A549 treated with AZD9567 at 1 μM for 4 hours (cell line): ENCODE results near the gene STRC. TPM values are rescaled to one million over a fixed set of nuclear protein-coding genes. Genes with fewer than 3 reads are reported as not detected.

Experiments
- total RNA-seq: library from RNA; stranded (reverse); fragments of 200-300 nt; extraction: Qiagen RNA extraction; gene quantifications from 5 replicates; pipeline ENCODE4 v1.2.3, GENCODE V29; 2022; ENCODE audit not compliant: insufficient read depth

Gene STRC
- total RNA-seq: 0.06 to 0.15 TPM (median 0.11 TPM) in 4 of 5 replicates, not detected in the other

GRCh38 chr15:43618700-43619099 is at the start of gene STRC:
STRC (minus strand) TSS chr15:43618800; CDS start chr15:43618722, 78 bp downstream.

DNA sequence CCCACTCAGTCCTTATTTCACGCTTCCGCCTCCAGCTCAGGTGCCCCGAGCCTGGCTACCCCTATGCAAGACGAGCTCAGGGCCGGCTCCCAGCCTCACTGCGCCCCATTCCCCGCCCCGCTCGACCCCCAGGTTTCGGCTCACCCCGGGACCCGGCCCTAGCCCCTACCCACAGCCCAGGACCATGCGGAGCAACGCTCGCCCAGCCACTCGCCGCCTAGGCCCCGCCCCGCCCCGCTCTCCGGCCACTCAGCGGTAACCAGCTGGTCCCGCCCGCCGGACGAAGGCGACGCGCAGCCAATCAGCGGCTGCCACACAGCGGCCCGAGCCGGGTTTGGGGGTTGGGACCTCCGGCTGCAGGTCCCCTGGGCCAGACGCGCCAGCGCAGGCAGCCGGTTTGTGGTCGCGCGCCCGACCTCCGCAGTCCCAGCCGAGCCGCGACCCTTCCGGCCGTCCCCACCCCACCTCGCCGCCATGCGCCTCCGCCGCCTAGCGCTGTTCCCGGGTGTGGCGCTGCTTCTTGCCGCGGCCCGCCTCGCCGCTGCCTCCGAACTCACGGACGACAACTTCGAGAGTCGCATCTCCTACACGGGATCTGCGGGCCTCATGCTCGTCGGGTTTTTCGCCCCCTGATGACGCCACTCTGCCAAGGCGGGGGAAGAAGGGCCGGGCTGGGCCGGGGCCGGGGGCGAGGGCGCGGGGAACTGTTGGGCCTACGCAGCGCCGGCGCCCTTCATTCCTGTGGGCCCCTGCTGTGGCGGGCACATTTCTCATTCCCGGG is 30.2 kb upstream of the STRC start, which contains the start of gene CATSPER2:
Gene CATSPER2, minus strand, starts transcription at position 196 of the 781 bp plus-strand sequence. CDS start 783 bp downstream, outside the sequence.

GRCh38 chr15:43593328-43594190 is 25.0 kb downstream of the STRC start, which contains the start of gene CKMT1B:
CKMT1B (plus strand) TSS chr15:43594027; CDS start chr15:43594219, 192 bp downstream.

DNA sequence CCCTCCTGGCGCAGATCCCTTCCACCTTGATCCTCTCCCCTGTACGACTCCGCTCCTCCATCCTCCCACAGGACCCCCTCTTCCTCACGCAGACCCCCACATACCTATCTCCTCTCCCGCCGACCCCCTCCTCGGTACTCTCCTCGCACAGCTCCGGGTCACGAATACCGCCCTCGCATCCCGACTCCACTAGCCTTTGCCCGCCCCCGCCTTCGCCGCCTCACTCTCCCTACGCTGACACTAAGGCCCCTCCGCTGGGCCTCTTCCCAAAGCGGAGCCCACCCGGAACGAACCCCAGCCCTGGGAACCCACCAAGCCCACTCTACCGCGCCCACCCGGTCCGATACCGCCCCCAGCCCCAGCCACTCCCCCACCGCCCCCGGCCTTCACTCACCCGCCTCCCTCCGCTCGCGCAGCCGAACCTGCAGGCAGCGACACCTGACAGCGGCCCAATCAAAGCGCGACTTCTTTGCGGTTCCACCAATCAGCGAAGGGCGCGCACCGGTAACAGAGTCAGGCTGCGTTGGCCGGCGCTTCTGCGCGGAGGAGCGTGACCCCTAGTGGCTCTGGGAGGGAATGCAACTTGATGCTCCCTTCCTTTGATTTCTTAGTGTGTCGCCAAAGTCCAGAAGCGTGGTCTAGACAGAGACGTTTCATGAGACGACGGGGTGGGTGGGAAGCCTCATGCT is 28.7 kb downstream of the STRC start, which contains the start of gene PPIP5K1:
Gene PPIP5K1, minus strand, starts transcription at position 431 of the 689 bp plus-strand sequence. CDS start 5,704 bp downstream, outside the sequence.

Other genes with a start within 250 kb of the STRC start
- 6.9 to 12.3 TPM (median 9.5 TPM) in 5 replicates for gene ZSCAN29, start 247.8 kb downstream of the STRC start, total RNA-seq
- 4.8 to 6.8 TPM (median 5.9 TPM) in 5 replicates for gene TUBGCP4, start 247.7 kb downstream of the STRC start, total RNA-seq
- gene TP53BP1, start 125.6 kb downstream of the STRC start, total RNA-seq: 15.3 to 16.7 TPM (median 16.1 TPM) in 5 replicates
- 0.66 to 0.77 TPM (median 0.69 TPM) in 5 replicates for gene MAP1A, start 101.2 kb downstream of the STRC start, total RNA-seq
- 5.0 to 8.9 TPM (median 5.2 TPM) in 5 replicates for gene PPIP5K1, start 28.6 kb downstream of the STRC start, total RNA-seq
- gene CKMT1B, start 24.8 kb downstream of the STRC start, total RNA-seq: 2.3 to 4.8 TPM (median 3.6 TPM) in 4 of 5 replicates, not detected in the other
- gene CATSPER2, start 30.0 kb upstream of the STRC start, total RNA-seq: 0.78 to 1.4 TPM (median 1.0 TPM) in 4 of 5 replicates, not detected in the other
- 2.4 to 6.9 TPM (median 3.2 TPM) in 5 replicates for gene CKMT1A, start 75.1 kb upstream of the STRC start, total RNA-seq
- gene PDIA3, start 127.6 kb upstream of the STRC start, total RNA-seq: 259 to 366 TPM (median 344 TPM) in 5 replicates
- 1.4 to 1.9 TPM (median 1.6 TPM) in 5 replicates for gene ELL3, start 158.2 kb upstream of the STRC start, total RNA-seq
- gene SERF2, start 173.5 kb upstream of the STRC start, total RNA-seq: 469 to 703 TPM (median 677 TPM) in 5 replicates
- gene SERINC4, start 181.4 kb upstream of the STRC start, total RNA-seq: 0.05 to 0.20 TPM (median 0.07 TPM) in 3 of 5 replicates, not detected in the others
- 3.9 to 19.7 TPM (median 4.8 TPM) in 5 replicates for gene HYPK, start 181.8 kb upstream of the STRC start, total RNA-seq
- 24.6 to 31.5 TPM (median 25.1 TPM) in 5 replicates for gene MFAP1, start 205.9 kb upstream of the STRC start, total RNA-seq
- 10.5 to 12.4 TPM (median 10.9 TPM) in 5 replicates for gene WDR76, start 208.2 kb upstream of the STRC start, total RNA-seq